Measurements from ENCODE around the gene KCNK4.

KCNK4 gene

GRCh38 chr11:64253043-64253442, 38.1 kb upstream of the KCNK4 start:
- DNase-seq (ENCODE audit: low read depth in 3 of 3): no peak

DNA sequence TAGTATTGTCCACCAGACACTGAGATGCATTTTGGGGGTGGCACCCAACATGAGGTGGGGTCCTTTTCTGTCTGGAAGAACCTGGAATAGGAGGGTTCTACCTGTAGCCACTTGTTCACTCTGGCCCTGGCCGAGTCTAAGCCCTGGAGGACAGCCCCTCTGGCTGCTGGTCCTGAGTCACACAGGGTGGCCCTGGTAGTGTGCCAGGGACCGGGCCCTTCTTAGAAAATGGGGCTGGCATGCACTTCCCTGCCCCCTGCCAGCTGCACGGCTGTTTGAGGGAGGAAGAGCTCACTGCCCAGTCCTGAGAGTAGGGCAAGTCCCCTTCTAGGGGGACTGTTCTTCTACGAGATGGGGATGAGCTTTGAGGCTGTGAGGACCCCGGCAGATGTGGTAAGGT, 37.6 kb upstream of the KCNK4 start:
- DNase-seq (ENCODE audit: low read depth in 3 of 3): no peak

DNA sequence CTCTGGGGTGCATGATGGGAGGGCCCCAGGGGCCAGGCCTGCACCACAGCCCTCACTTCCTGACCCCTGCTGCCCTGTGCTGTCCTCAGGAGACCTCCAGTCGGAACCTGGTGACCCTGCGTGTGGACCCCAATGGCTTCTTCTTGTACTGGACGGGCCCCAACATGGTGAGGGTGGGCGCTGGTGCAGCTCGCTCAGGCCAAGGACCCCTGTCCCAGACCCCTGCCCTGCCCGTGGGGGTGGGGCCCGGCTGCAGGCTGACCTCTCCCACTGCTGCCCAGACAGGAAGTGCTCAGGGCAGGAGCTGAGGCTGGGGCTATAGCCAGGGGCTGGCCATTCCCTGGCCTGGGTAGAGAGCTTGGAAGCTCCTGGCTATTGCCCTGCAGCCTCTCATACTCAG, 36.8 kb upstream of the KCNK4 start:
- DNase-seq (ENCODE audit: low read depth in 3 of 3): no peak

- no peak for DNase-seq (ENCODE audit: low read depth in 3 of 3)
These were observed 35.7 kb upstream of the KCNK4 start for GRCh38 chr11:64255135-64256128.

DNA sequence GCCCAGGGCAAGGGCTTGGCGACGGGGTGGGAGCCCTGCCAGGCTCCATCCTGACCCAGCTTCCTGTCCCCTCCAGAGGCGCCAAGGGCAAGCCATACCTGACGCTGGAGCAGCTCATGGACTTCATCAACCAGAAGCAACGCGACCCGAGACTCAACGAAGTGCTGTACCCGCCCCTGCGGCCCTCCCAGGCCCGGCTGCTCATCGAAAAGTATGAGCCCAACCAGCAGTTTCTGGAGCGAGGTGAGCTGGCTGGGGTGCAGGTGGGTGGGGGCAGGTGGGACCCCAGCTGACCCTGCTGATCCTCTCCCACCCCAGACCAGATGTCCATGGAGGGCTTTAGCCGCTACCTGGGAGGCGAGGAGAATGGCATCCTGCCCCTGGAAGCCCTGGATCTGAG, 34.8 kb upstream of the KCNK4 start:
- DNase-seq (ENCODE audit: low read depth in 3 of 3): no peak

GRCh38 chr11:64258356-64258755, 32.7 kb upstream of the KCNK4 start:
- no peak for DNase-seq (ENCODE audit: low read depth in 3 of 3)

DNA sequence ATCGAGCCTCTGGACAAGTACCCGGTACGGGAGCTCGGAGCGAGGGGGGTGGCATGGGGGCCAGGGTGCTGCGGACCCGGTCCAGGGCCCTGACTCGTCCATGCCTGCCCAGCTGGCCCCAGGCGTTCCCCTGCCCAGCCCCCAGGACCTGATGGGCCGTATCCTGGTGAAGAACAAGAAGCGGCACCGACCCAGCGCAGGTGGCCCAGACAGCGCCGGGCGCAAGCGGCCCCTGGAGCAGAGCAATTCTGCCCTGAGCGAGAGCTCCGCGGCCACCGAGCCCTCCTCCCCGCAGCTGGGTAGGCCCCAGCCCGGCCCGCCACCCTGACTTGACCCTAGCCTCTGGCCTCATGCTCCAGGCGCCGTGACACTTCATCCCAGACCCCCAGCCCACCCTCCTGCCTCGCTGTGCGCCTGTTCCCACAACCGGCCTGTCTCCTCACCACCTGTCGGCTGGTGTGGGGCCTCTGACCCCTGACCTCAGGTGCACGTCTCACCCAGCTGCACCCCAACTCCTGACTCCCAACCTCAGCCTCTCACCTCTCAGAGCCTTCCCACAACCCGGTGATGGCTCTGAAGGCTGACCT, 32.1 kb upstream of the KCNK4 start:
- no peak for DNase-seq (ENCODE audit: low read depth in 3 of 3)

- no peak for DNase-seq (ENCODE audit: low read depth in 3 of 3)
These were observed 31.5 kb upstream of the KCNK4 start for GRCh38 chr11:64259533-64260067.

DNA sequence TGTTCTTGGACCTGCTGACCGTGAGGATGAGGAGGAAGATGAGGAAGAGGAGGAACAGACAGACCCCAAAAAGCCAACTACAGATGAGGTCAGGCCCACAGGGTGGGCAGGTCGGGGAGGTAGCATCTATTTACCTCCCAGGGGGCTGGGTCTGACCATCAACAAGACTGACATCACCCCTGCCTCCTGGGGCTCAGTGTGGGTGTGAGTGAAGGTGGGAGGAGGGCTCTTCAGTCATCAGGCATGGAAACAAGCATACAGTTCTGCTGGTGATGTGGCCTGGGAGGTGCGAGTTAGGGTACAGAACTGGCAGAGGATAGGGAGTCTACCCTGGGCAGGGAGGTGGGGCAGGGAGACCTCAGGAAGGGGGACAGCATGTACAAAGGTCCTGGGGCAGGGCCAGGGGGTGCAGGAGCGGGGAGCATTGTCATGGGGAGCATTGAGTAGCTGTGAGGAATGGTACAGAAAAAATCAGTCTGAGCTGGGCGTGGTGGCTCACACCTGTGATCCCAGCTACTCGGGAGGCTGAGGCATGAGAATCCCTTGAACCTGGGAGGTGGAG, 30.9 kb upstream of the KCNK4 start:
- DNase-seq (ENCODE audit: low read depth in 3 of 3): no peak

DNA sequence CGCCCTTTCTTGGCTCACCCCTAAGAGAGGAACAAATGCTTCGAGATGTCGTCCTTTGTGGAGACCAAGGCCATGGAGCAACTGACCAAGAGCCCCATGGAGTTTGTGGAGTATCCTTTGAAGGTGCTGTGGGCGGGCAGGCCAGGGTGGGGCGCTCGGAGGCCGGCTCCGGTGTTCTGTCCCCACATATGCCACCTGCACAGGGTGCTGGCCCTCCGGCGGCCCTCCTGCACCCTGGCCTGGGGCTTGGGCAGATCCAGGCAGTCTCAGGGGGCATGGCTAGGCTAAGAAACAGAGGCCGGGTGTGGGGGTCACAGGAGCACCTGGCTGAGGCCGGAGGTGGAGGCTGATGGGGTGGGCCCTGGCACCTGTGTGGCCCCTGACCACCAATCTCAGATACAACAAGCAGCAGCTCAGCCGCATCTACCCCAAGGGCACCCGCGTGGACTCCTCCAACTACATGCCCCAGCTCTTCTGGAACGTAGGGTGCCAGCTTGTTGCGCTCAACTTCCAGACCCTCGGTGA, 29.5 kb upstream of the KCNK4 start:
- DNase-seq (ENCODE audit: low read depth in 3 of 3): no peak

GRCh38 chr11:64262271-64263002, 28.7 kb upstream of the KCNK4 start:
- DNase-seq (ENCODE audit: low read depth in 3 of 3): no peak

DNA sequence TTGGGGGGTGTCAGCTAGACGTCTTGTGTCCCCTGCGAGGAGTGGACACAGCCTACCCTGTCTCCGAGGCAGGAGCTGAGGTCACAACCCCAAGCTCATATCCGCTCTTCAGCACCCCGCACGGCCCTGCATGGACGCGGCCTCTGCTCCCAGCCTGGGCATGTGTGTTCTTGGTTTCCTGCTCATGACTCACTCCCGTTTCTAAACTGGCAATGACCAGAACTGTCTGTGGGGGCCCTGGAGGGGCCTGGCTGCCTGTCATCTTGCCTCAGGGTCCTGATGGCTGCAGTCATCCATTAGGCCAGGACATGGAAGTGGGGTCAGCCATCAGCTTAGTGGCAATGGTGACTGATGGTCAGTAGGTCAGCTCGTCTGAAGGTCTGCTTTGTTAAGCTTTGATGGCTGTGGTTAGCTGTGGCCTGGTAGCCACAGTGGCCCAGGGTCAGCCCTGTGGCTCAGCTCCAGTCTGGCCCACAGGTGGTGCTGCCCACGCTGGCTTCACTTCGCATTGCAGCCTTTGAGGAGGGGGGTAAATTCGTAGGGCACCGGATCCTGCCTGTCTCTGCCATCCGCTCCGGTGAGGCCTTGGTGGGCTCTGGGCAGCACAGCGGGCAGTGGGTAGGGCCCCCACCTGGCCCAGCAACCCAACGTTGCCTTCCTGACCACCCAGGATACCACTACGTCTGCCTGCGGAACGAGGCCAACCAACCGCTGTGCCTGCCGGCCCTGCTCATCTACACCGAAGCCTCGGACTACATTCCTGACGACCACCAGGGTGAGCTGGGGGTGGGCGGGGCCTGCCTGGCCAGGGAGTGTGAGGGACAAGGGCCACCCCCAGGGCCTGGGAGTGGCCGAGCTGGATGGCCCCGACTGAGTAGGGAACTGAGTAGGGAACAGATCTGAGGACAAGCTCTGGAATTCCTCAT, 27.8 kb upstream of the KCNK4 start:
- no peak for DNase-seq (ENCODE audit: low read depth in 3 of 3)

GRCh38 chr11:64263947-64264317, 27.2 kb upstream of the KCNK4 start:
- no peak for DNase-seq (ENCODE audit: low read depth in 3 of 3)

GRCh38 chr11:64264371-64264852, 26.7 kb upstream of the KCNK4 start:
- DNase-seq (ENCODE audit: low read depth in 3 of 3): no peak

GRCh38 chr11:64265176-64266160, 25.6 kb upstream of the KCNK4 start:
- no peak for DNase-seq (ENCODE audit: low read depth in 3 of 3)

- no peak for DNase-seq (ENCODE audit: low read depth in 3 of 3)
These were observed 24.8 kb upstream of the KCNK4 start for GRCh38 chr11:64266339-64266738.

GRCh38 chr11:64267207-64267945, 23.7 kb upstream of the KCNK4 start:
- no peak for DNase-seq (ENCODE audit: low read depth in 3 of 3)

Data from stimulated activated CD4-positive, alpha-beta T cell treated with anti-CD3 and anti-CD28 coated beads, TNF-alpha, amount 100 ng/mL, for 24 hours (primary cell).